Measurements from ENCODE around the gene TEX11. TPM values are rescaled to one million over a fixed set of nuclear protein-coding genes. Genes with fewer than 3 reads are reported as not detected.

The TEX11 gene
- total RNA-seq (not detected), polyA plus RNA-seq (ENCODE audit: insufficient read length in 6 of 6) (under 1 TPM in 1 of 6 donors, not detected in 5; 0.06 TPM)
- long read RNA-seq, donor 1 = 0 reads
- long read RNA-seq, donor 2 = 0 reads
- long read RNA-seq, donor 3 = 0 reads
- long read RNA-seq, donor 4 = 0 reads
- long read RNA-seq, donor 5 = 0 reads
- long read RNA-seq, donor 6 = 0 reads
- long read RNA-seq, donor 7 = 0 reads
- long read RNA-seq, donor 8 = 0 reads
- long read RNA-seq, donor 9 = 0 reads
- long read RNA-seq, donor 10 = 0 reads
- long read RNA-seq, donor 11 = 0 reads
- long read RNA-seq, donor 12 = 0 reads

DNA sequence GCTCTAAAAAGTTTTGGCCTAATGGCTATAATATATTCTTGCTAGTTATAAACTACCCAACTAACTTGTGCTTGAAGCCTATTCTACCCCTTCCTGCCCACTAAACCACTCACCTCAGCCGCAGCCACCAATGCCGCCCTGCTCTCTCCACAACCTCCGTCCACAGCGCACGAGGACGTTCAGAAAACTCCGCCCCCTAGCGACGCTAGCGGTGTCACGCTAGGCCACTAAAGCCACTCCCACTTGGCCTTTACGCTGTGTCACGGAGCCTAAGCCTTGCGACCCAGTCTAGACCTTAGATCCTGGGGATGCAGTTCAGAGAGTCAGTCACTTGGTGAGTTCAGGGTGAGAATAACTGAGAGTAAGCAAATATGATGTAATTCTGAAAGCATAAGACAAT lies at the start of gene TEX11:
TSS of gene TEX11 (minus strand) at position 171 of the 400 bp plus-strand sequence. CDS start 922 bp downstream, outside the sequence.
- Histone ChIP-seq H3K9me3 (no peaks in the 10 kb centered on the region), H3K27ac (no peak within 1 kb of the TSS), H3K4me3 (no peak within 1 kb of the TSS), H3K27me3 (no peaks in the 10 kb centered on the region), H3K4me1 (no peaks in the 10 kb centered on the region), H3K36me3 (no peaks in the 10 kb centered on the region)
- intact Hi-C loops (cut with DNase I) = no loop called here
- TF ChIP-seq CTCF (IDR thresholded peaks at IDR 0.05) = no peak
- DNase-seq (no peak), ATAC-seq (no peak)

- intact Hi-C loops (cut with DNase I) = no loop called here
- TF ChIP-seq CTCF (IDR thresholded peaks at IDR 0.05) = no peak
These were observed 46.4 kb upstream of the TEX11 start for GRCh38 chrX:70954871-70955270.

GRCh38 chrX:70924294-70924911 lies 15.9 kb upstream of the TEX11 start:
- Histone ChIP-seq H3K4me1 (no peaks in the 10 kb centered on the region), H3K9me3 (no peaks in the 10 kb centered on the region), H3K27ac (no peak overlapping the region), H3K36me3 (no peaks in the 10 kb centered on the region), H3K4me3 (no peak overlapping the region), H3K27me3 (no peaks in the 10 kb centered on the region)
- no peak for TF ChIP-seq CTCF (IDR thresholded peaks at IDR 0.05)
- intact Hi-C loops (cut with DNase I) = no loop called here
- DNase-seq (no peak), ATAC-seq (no peak)

More at GRCh38 chrX:70954871-70955270, 46.4 kb upstream of the TEX11 start:
- no peaks in the 10 kb centered on the region for H3K36me3 ChIP-seq
- no peak overlapping the region for H3K4me3 ChIP-seq
- no peaks in the 10 kb centered on the region for H3K4me1 ChIP-seq
- no peaks in the 10 kb centered on the region for H3K27me3 ChIP-seq
- no peak for DNase-seq
- no peaks in the 10 kb centered on the region for H3K9me3 ChIP-seq
- H3K27ac ChIP-seq = no peak overlapping the region
- no peak for ATAC-seq

DNA sequence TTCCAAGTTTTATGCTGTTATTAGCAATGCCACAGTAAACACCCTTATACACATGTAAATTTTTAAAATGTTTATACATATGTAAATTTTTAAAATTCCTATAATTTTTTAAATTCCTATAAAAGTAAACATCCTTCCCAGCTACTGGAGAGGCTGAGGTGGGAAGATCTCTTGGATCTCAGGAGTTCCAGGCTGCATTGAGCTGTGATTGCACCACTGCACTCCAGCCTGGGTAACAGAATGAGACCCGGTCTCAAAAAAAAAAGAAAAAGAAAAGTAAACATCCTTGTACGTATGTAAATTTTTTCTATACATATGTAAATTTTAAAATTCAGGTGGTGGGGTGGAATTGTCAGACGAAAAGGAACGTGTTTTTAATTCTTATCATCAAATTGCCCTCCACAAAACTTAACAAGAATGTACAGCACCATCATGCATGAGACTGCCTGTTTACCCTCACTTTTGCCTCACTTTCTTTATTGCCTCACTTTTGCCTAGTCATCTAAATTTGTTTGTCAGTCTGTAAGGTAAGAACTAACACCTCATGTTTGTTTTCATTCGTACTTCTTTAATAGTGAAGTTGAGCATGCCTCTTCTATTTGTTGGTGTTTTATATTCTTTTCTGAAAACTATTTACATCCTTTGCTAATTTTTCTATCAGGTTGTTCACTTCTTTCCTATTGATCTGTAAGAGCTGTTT lies 14.4 kb upstream of the TEX11 start:
- ATAC-seq (no peak), DNase-seq (no peak)
- no peaks in the 10 kb centered on the region for H3K9me3 ChIP-seq
- no peak overlapping the region for H3K4me3 ChIP-seq
- no peaks in the 10 kb centered on the region for H3K4me1 ChIP-seq
- intact Hi-C loops (cut with DNase I) = no loop called here
- TF ChIP-seq CTCF (IDR thresholded peaks at IDR 0.05) = no peak
- no peaks in the 10 kb centered on the region for H3K36me3 ChIP-seq
- no peaks in the 10 kb centered on the region for H3K27me3 ChIP-seq
- no peak overlapping the region for H3K27ac ChIP-seq

GRCh38 chrX:70921709-70922352 lies 13.3 kb upstream of the TEX11 start:
- no peak for TF ChIP-seq CTCF (IDR thresholded peaks at IDR 0.05)
- Histone ChIP-seq H3K9me3 (no peaks in the 10 kb centered on the region), H3K27ac (no peak overlapping the region), H3K27me3 (no peaks in the 10 kb centered on the region), H3K36me3 (no peaks in the 10 kb centered on the region), H3K4me1 (no peaks in the 10 kb centered on the region), H3K4me3 (no peak overlapping the region)
- intact Hi-C loops (cut with DNase I) = no loop called here
- DNase-seq = no peak
- ATAC-seq = no peak
